B cell (primary cell): ENCODE measurements around the gene NBEAL2.

Experiments used
- CTCF ChIP-seq: fragments of 200-600 bp; IDR thresholded peaks from one replicate; pipeline ENCODE4 v1.8.0; 2022; ENCODE audit warnings: antibody characterized with exemption, mild to moderate bottlenecking
- EZH2 ChIP-seq: IDR thresholded peaks from 2 replicates; pipeline ENCODE4 v1.6.1; 2012; ENCODE audit warnings: borderline replicate concordance, low read depth, mild to moderate bottlenecking, moderate library complexity, low read length; ENCODE audit not compliant: insufficient read depth, poor library complexity, severe bottlenecking

GRCh38 chr3:46972396-46972795 is 7.1 kb upstream of the NBEAL2 start:
- TF ChIP-seq CTCF = no peak
- no peak for TF ChIP-seq EZH2
